ENCODE results near the gene ZBTB32.

ZBTB32 gene

DNA sequence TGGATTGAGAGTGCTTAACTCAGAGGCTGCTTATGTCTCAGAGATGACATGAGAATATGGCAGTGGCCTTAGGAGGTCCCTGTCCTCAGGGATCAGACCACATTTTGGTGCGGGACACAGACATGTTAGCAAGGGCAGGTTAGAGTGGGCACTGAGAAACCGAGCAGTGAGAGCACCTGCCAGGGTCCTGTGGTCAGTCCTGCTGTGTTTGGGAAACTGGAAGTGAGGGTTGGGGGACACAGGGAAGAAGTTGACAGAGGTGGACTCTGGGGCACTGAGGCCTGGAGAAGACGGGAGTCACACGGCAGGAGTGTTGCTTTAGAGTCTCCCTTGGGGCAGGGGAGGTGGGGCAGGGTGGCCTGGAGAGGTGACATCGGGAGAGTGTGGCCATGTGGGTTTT is 30.5 kb downstream of the ZBTB32 start:
- DNase-seq, result no peak
- H3K4me1 ChIP-seq (ENCODE audit: control extremely low read depth in 1 of 4, control insufficient read depth in 4 of 4, insufficient read depth in 4 of 4, low read length in 3 of 4), result peaks cover 0 to 4% (median 3%) of the 10 kb centered on the region in 4 experiments
- ChIA-PET CTCF (interaction anchor here (0.9 kb wide), 1 partner anchor 11 kb away, joined by 3 read pairs; no protein-coding TSS in a partner anchor), POLR2A (interaction anchor here (0.5 kb wide), 1 partner anchor 16 kb away, joined by 4 read pairs; no protein-coding TSS in a partner anchor)
- no peaks in the 10 kb centered on the region for H3K9me3 ChIP-seq (ENCODE audit: control extremely low read depth in 1 of 5, control insufficient read depth in 4 of 5, insufficient read depth in 2 of 5, low read depth in 1 of 5, low read length in 4 of 5)
- H3K36me3 ChIP-seq (ENCODE audit: control insufficient read depth in 4 of 4, insufficient read depth in 4 of 4, low read length in 3 of 4), result peaks cover 10 to 89% (median 71%) of the 10 kb centered on the region in 4 experiments
- no peak overlapping the region for H3K4me3 ChIP-seq (ENCODE audit: control insufficient read depth in 1 of 7, extremely low read depth in 1 of 7, insufficient read depth in 4 of 7, low read depth in 2 of 7, low read length in 6 of 7)
- no peaks in the 10 kb centered on the region for H3K27me3 ChIP-seq (replicated peaks in 2 of 5; ENCODE audit: control insufficient read depth in 4 of 5, insufficient read depth in 5 of 5, low read length in 4 of 5)
- H3K27ac ChIP-seq (ENCODE audit: insufficient read depth in 1 of 2, low read depth in 1 of 2, low read length in 2 of 2, poor library complexity in 1 of 2, severe bottlenecking in 2 of 2), result no peak overlapping the region
- 97% methylated on average over 4 of the region's 5 CpGs for WGBS (ENCODE audit: insufficient coverage)

DNA sequence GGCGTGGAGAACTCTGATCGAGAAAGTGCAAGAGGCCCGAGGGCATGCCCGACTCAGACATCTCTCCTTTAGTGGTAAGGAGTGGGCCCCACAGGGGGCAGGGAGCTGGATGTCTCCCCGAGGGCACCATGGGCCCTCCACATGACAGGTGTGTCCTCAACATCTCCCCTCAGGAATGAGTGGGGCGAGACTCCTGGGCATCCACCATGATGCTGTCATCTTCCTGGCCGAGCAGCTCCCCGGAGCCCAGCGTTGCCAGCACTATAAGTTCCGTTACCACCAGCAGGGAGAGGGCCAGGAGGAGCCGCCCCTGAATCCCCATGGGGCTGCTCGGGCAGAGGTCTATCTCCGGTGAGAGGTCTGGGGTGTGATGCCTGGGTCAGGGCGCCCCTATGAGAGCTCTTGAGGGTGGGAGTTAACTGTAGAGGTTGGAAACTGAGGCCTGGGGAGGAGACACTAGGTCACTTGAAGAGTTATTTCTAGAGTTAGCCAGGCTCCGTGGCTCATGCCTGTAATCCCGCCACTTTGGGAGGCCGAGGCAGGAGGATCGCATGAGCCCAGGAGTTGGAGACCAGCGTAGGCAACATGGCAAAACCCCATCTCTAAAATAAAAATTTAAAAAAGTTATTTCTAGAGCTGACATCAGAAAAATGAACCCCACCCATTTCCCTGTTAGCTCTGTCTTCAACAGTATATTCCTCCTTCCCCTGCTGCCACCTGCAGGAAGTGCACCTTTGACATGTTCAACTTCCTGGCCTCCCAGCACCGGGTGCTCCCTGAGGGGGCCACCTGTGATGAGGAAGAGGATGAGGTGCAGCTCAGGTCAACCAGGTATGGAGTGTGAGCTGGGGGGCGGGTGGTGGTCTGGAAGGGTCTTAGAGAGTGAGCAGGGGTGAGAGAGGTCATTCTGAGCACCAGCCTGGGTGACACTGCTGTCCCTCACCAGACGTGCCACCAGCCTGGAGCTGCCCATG is 32.8 kb downstream of the ZBTB32 start:
- ChIA-PET CTCF (interaction anchor here (0.9 to 1.3 kb wide), 4 partner anchors 9 to 43 kb away, joined by 3 to 5 read pairs (median 4); no protein-coding TSS in a partner anchor), POLR2A (interaction anchor here (0.6 kb wide), 1 partner anchor 12 kb away, joined by 4 read pairs; no protein-coding TSS in a partner anchor)
- Histone ChIP-seq H3K36me3 (ENCODE audit: control insufficient read depth in 4 of 4, insufficient read depth in 4 of 4, low read length in 3 of 4) (peaks cover 7 to 67% (median 51%) of the 10 kb centered on the region in 4 experiments), H3K27me3 (replicated peaks in 2 of 5; ENCODE audit: control insufficient read depth in 4 of 5, insufficient read depth in 5 of 5, low read length in 4 of 5) (no peaks in the 10 kb centered on the region), H3K27ac (ENCODE audit: insufficient read depth in 1 of 2, low read depth in 1 of 2, low read length in 2 of 2, poor library complexity in 1 of 2, severe bottlenecking in 2 of 2) (no peak overlapping the region), H3K4me1 (ENCODE audit: control extremely low read depth in 1 of 4, control insufficient read depth in 4 of 4, insufficient read depth in 4 of 4, low read length in 3 of 4) (peaks cover 4 to 26% (median 22%) of the 10 kb centered on the region in 4 experiments), H3K4me3 (ENCODE audit: control insufficient read depth in 1 of 7, extremely low read depth in 1 of 7, insufficient read depth in 4 of 7, low read depth in 2 of 7, low read length in 6 of 7) (no peak overlapping the region), H3K9me3 (ENCODE audit: control extremely low read depth in 1 of 5, control insufficient read depth in 4 of 5, insufficient read depth in 2 of 5, low read depth in 1 of 5, low read length in 4 of 5) (no peaks in the 10 kb centered on the region)
- DNase-seq, result no peak
- 98% methylated on average over 9 of the region's 22 CpGs for WGBS (ENCODE audit: insufficient coverage)

DNA sequence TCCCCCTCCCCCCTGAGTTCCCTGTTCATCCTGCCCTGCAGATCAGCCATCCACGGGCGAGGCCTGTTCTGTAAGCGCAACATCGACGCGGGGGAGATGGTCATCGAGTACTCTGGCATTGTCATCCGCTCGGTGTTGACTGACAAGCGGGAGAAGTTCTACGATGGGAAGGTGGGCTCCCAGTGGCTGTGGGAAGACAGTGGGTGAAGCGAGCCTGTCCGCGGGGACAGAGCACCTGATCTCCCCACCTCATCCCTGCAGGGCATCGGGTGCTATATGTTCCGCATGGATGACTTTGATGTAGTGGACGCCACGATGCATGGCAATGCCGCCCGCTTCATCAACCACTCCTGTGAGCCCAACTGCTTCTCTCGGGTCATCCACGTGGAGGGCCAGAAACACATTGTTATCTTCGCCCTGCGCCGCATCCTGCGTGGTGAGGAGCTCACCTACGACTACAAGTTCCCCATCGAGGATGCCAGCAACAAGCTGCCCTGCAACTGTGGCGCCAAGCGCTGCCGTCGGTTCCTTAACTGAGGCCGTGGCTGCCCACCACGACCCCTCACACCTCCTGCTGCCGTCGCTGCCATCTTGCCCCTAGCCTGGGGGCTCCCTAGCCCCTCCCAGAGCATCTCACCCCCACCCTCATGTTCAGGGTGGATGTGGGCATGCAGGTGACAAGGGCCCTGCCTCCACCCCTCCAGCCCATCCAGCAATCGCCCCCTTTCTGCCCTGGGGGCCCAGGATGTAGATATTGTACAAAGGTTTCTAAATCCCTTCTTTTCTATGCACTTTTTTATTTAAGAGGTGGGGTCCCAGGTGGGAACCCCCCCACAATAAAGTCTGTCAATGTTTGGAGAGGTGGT is 33.9 kb downstream of the ZBTB32 start:
- ChIA-PET CTCF (interaction anchor here (0.9 to 1.3 kb wide), 4 partner anchors 10 to 44 kb away, joined by 3 to 5 read pairs (median 4); no protein-coding TSS in a partner anchor), POLR2A (no interaction called here)
- Histone ChIP-seq H3K4me3 (ENCODE audit: control insufficient read depth in 1 of 7, extremely low read depth in 1 of 7, insufficient read depth in 4 of 7, low read depth in 2 of 7, low read length in 6 of 7) (no peak overlapping the region), H3K27me3 (replicated peaks in 2 of 5; ENCODE audit: control insufficient read depth in 4 of 5, insufficient read depth in 5 of 5, low read length in 4 of 5) (no peaks in the 10 kb centered on the region), H3K9me3 (ENCODE audit: control extremely low read depth in 1 of 5, control insufficient read depth in 4 of 5, insufficient read depth in 2 of 5, low read depth in 1 of 5, low read length in 4 of 5) (no peaks in the 10 kb centered on the region), H3K36me3 (ENCODE audit: control insufficient read depth in 4 of 4, insufficient read depth in 4 of 4, low read length in 3 of 4) (peaks cover 7 to 59% (median 45%) of the 10 kb centered on the region in 4 experiments), H3K4me1 (ENCODE audit: control extremely low read depth in 1 of 4, control insufficient read depth in 4 of 4, insufficient read depth in 4 of 4, low read length in 3 of 4) (peaks cover 4 to 36% (median 32%) of the 10 kb centered on the region in 4 experiments), H3K27ac (ENCODE audit: insufficient read depth in 1 of 2, low read depth in 1 of 2, low read length in 2 of 2, poor library complexity in 1 of 2, severe bottlenecking in 2 of 2) (no peak overlapping the region)
- WGBS (ENCODE audit: insufficient coverage), result 93% methylated on average over 31 of the region's 37 CpGs
- DNase-seq, result no peak

DNA sequence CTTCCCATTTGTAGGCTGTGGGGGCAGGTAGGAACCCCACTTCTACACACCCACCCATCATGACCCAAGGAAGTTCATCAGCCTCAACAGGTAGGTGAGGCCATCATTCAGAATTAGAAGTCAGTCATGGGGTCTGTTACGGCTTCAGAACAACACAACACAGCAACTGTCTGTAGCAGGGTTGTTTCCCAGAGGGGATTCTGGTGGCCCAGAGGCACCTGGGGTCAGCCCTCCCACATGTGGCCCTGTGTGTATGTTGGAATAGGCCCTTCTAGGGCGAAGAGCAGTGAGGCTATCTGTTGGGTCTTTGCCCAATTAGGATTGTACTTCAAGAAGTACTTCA is 34.5 kb downstream of the ZBTB32 start:
- Histone ChIP-seq H3K27ac (ENCODE audit: insufficient read depth in 1 of 2, low read depth in 1 of 2, low read length in 2 of 2, poor library complexity in 1 of 2, severe bottlenecking in 2 of 2) (no peak overlapping the region), H3K36me3 (ENCODE audit: control insufficient read depth in 4 of 4, insufficient read depth in 4 of 4, low read length in 3 of 4) (peaks cover 7 to 53% (median 39%) of the 10 kb centered on the region in 4 experiments), H3K4me1 (ENCODE audit: control extremely low read depth in 1 of 4, control insufficient read depth in 4 of 4, insufficient read depth in 4 of 4, low read length in 3 of 4) (peaks cover 4 to 40% (median 36%) of the 10 kb centered on the region in 4 experiments), H3K27me3 (replicated peaks in 2 of 5; ENCODE audit: control insufficient read depth in 4 of 5, insufficient read depth in 5 of 5, low read length in 4 of 5) (no peaks in the 10 kb centered on the region), H3K4me3 (ENCODE audit: control insufficient read depth in 1 of 7, extremely low read depth in 1 of 7, insufficient read depth in 4 of 7, low read depth in 2 of 7, low read length in 6 of 7) (no peak overlapping the region), H3K9me3 (ENCODE audit: control extremely low read depth in 1 of 5, control insufficient read depth in 4 of 5, insufficient read depth in 2 of 5, low read depth in 1 of 5, low read length in 4 of 5) (no peaks in the 10 kb centered on the region)
- WGBS (ENCODE audit: insufficient coverage), result 80% methylated on average over 1 of the region's 2 CpGs
- POLR2A ChIA-PET, result no interaction called here
- DNase-seq, result no peak
- CTCF ChIA-PET, result no interaction called here

DNA sequence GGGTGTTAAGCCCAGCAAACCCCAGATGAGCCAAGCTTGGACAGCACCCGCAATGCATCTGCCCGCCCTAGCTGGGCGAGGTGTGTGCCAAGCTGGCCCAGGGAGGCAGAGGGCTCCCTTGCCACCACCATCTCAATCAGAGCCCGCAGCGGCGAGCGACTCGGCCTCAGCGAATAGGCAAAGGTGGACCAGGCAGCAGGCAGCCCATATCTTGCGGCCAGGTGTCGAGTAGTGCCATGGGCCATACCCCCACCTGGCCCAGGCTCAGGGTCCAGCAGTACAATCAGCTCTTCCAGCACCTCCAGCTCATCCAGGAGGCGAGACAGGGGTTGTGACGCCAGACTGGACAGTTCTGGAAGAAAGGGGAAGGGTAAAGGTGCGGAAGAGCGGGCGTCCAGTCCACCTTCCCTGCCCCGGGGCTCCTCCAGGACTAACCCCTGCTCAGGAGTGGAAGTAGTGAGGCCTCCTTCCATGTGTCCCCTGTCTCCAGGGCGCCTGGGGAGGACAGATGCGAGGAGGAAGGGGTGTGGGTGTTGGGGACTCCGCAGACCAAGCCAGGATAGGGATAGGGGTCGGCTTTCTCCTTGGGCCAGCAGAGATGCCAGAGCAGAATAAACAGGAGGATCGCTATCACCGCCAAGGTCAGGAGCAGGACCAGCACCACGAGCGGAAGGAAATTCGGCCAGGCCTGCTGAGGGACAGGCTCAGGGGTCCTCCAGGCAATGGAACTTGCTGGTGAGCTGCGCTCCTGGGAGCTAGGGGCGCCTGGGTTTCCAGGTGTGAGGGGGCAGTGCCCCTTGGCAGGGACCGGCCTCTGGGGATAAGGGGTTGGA is 35.1 kb downstream of the ZBTB32 start:
- Histone ChIP-seq H3K27ac (ENCODE audit: insufficient read depth in 1 of 2, low read depth in 1 of 2, low read length in 2 of 2, poor library complexity in 1 of 2, severe bottlenecking in 2 of 2) (peak overlapping the region in 1 of 2 experiments; percentile 54), H3K4me3 (ENCODE audit: control insufficient read depth in 1 of 7, extremely low read depth in 1 of 7, insufficient read depth in 4 of 7, low read depth in 2 of 7, low read length in 6 of 7) (peak overlapping the region in 6 of 7 experiments; percentile 55 to 90 (median 76)), H3K9me3 (ENCODE audit: control extremely low read depth in 1 of 5, control insufficient read depth in 4 of 5, insufficient read depth in 2 of 5, low read depth in 1 of 5, low read length in 4 of 5) (no peaks in the 10 kb centered on the region), H3K27me3 (replicated peaks in 2 of 5; ENCODE audit: control insufficient read depth in 4 of 5, insufficient read depth in 5 of 5, low read length in 4 of 5) (no peaks in the 10 kb centered on the region), H3K4me1 (ENCODE audit: control extremely low read depth in 1 of 4, control insufficient read depth in 4 of 4, insufficient read depth in 4 of 4, low read length in 3 of 4) (peaks cover 6 to 46% (median 42%) of the 10 kb centered on the region in 4 experiments), H3K36me3 (ENCODE audit: control insufficient read depth in 4 of 4, insufficient read depth in 4 of 4, low read length in 3 of 4) (peaks cover 4 to 47% (median 33%) of the 10 kb centered on the region in 4 experiments)
- no peak for DNase-seq
- 94% methylated on average over 23 of the region's 29 CpGs for WGBS (ENCODE audit: insufficient coverage)
- POLR2A ChIA-PET, result interaction anchor here (0.6 kb wide), 1 partner anchor 8 kb away, joined by 3 read pairs; no protein-coding TSS in a partner anchor
- CTCF ChIA-PET, result interaction anchor here (1.0 to 1.3 kb wide), 3 partner anchors 16 to 36 kb away, joined by 3 read pairs; no protein-coding TSS in a partner anchor

DNA sequence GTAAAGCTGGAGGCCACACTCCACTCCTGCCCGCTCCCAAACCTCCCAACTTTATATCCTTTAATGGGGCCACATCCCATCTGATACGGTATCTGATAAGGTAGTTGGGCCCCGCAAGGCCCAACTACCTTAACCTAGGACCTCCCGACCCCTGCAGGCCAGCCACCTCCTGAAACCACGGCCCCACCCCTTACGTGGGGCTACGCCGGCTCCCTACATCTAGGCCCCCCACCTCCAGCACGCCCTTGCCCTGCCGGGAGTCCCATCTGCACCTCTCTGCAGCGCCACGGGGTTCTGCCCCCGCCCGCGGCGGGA is 35.7 kb downstream of the ZBTB32 start:
- POLR2A ChIA-PET, result no interaction called here

More for the DNA sequence above, 35.7 kb downstream of the ZBTB32 start:
- H3K27me3 ChIP-seq (replicated peaks in 2 of 5; ENCODE audit: control insufficient read depth in 4 of 5, insufficient read depth in 5 of 5, low read length in 4 of 5), result no peaks in the 10 kb centered on the region
- H3K4me3 ChIP-seq (ENCODE audit: control insufficient read depth in 1 of 7, extremely low read depth in 1 of 7, insufficient read depth in 4 of 7, low read depth in 2 of 7, low read length in 6 of 7), result peak overlapping the region; percentile 55 to 90 (median 73)
- peak overlapping the region in 1 of 2 experiments; percentile 54 for H3K27ac ChIP-seq (ENCODE audit: insufficient read depth in 1 of 2, low read depth in 1 of 2, low read length in 2 of 2, poor library complexity in 1 of 2, severe bottlenecking in 2 of 2)
- H3K36me3 ChIP-seq (ENCODE audit: control insufficient read depth in 4 of 4, insufficient read depth in 4 of 4, low read length in 3 of 4), result peaks cover 4 to 41% (median 28%) of the 10 kb centered on the region in 4 experiments
- no peaks in the 10 kb centered on the region for H3K9me3 ChIP-seq (ENCODE audit: control extremely low read depth in 1 of 5, control insufficient read depth in 4 of 5, insufficient read depth in 2 of 5, low read depth in 1 of 5, low read length in 4 of 5)
- peaks cover 6 to 49% (median 45%) of the 10 kb centered on the region in 4 experiments for H3K4me1 ChIP-seq (ENCODE audit: control extremely low read depth in 1 of 4, control insufficient read depth in 4 of 4, insufficient read depth in 4 of 4, low read length in 3 of 4)
- 10% methylated on average over 8 of the region's 16 CpGs for WGBS (ENCODE audit: insufficient coverage)
- no peak for DNase-seq
- CTCF ChIA-PET, result interaction anchor here (0.9 to 1.3 kb wide), 4 partner anchors 16 to 48 kb away, joined by 3 read pairs; no protein-coding TSS in a partner anchor
